Measurements from ENCODE around the gene CCDC60. TPM values are rescaled to one million over a fixed set of nuclear protein-coding genes. Genes with fewer than 3 reads are reported as not detected.

The CCDC60 gene
- total and polyA plus RNA-seq, 12 donors, result not detected

GRCh38 chr12:119378903-119379302 is 44.4 kb downstream of the CCDC60 start:
- Histone ChIP-seq H3K27ac (no peak overlapping the region), H3K9me3 (replicated peaks in 1 of 3) (no peaks in the 10 kb centered on the region), H3K4me3 (no peak overlapping the region), H3K36me3 (replicated peaks in 1 of 2) (no peaks in the 10 kb centered on the region), H3K4me1 (replicated peaks in 1 of 2) (no peaks in the 10 kb centered on the region), H3K27me3 (no peaks in the 10 kb centered on the region)
- intact Hi-C loops (cut with DNase I), result no loop called here
- TF ChIP-seq CTCF (IDR thresholded peaks at IDR 0.05), result no peak
- no peak for TF ChIP-seq POLR2A (IDR thresholded peaks at IDR 0.05)
- 43 to 54% (median 53%) methylated on average over 4 of the region's 4 CpGs for WGBS, 4 donors
- no peak for DNase-seq

- no peak for DNase-seq
- no peak overlapping the region for H3K4me3 ChIP-seq
- no peak overlapping the region for H3K27ac ChIP-seq
- no peaks in the 10 kb centered on the region for H3K9me3 ChIP-seq (replicated peaks in 1 of 3)
- no peaks in the 10 kb centered on the region for H3K27me3 ChIP-seq
- H3K36me3 ChIP-seq (replicated peaks in 1 of 2), result no peaks in the 10 kb centered on the region
- no peak for TF ChIP-seq POLR2A (IDR thresholded peaks at IDR 0.05)
- TF ChIP-seq CTCF (IDR thresholded peaks at IDR 0.05), result no peak
- no peaks in the 10 kb centered on the region for H3K4me1 ChIP-seq (replicated peaks in 1 of 2)
- 48 to 61% (median 49%) methylated on average over 5 of the region's 5 CpGs for WGBS, 4 donors
- intact Hi-C loops (cut with DNase I), result no loop called here
Observed at GRCh38 chr12:119381471-119382235, 47.1 kb downstream of the CCDC60 start.

GRCh38 chr12:119383206-119383605 is 48.7 kb downstream of the CCDC60 start:
- no peak overlapping the region for H3K4me3 ChIP-seq
- WGBS, 4 donors, result 79 to 91% (median 88%) methylated on average over 7 of the region's 7 CpGs
- no peak overlapping the region for H3K27ac ChIP-seq
- DNase-seq, result no peak
- no peaks in the 10 kb centered on the region for H3K4me1 ChIP-seq (replicated peaks in 1 of 2)
- no peaks in the 10 kb centered on the region for H3K9me3 ChIP-seq (replicated peaks in 1 of 3)
- H3K36me3 ChIP-seq (replicated peaks in 1 of 2), result no peaks in the 10 kb centered on the region
- intact Hi-C loops (cut with DNase I), result no loop called here
- H3K27me3 ChIP-seq, result no peaks in the 10 kb centered on the region
- TF ChIP-seq CTCF (IDR thresholded peaks at IDR 0.05) (no peak), POLR2A (IDR thresholded peaks at IDR 0.05) (no peak)

- Histone ChIP-seq H3K36me3 (replicated peaks in 1 of 2) (no peaks in the 10 kb centered on the region), H3K4me1 (replicated peaks in 1 of 2) (no peaks in the 10 kb centered on the region), H3K27me3 (no peaks in the 10 kb centered on the region), H3K4me3 (no peak overlapping the region), H3K9me3 (replicated peaks in 1 of 3) (no peaks in the 10 kb centered on the region), H3K27ac (no peak overlapping the region)
- no peak for DNase-seq
- TF ChIP-seq POLR2A (IDR thresholded peaks at IDR 0.05), result no peak
- TF ChIP-seq CTCF (IDR thresholded peaks at IDR 0.05), result no peak
- 78 to 84% (median 82%) methylated on average over 5 of the region's 5 CpGs for WGBS, 4 donors
- intact Hi-C loops (cut with DNase I), result no loop called here
Observed at GRCh38 chr12:119384340-119384739, 49.8 kb downstream of the CCDC60 start.

Data from adrenal gland (tissue), 12 donors.